HG03039 (cell line): Measurements from ENCODE around the gene BRCA1.
A peak's percentile ranks its signal among the peaks of the same experiment; 100 is the strongest.
"Not testable (repeated sequence)": the region's sequence is repeated elsewhere in the genome, so short reads cannot be mapped to it uniquely, and the experiment has no call there.

Source experiments
- ATAC-seq: cut with Tn5 transposase; IDR thresholded peaks from one replicate; pipeline ENCODE4 v1.9.1; 2021; ENCODE audit warnings: mild to moderate bottlenecking, moderate library complexity; ENCODE audit not compliant: unreplicated experiment

Gene BRCA1

GRCh38 chr17:43006639-43007551 lies 118.3 kb downstream of the BRCA1 start, which contains the start of gene IFI35:
TSS of gene IFI35 (plus strand) at chr17:43006784. CDS start at chr17:43006948, 164 bp downstream.
- peak; percentile 82 for ATAC-seq

- no peak for ATAC-seq
Observed at GRCh38 chr17:43003542-43004172, 121.5 kb downstream of the BRCA1 start.

GRCh38 chr17:43000894-43001293 lies 124.3 kb downstream of the BRCA1 start:
- not testable (repeated sequence) for ATAC-seq

GRCh38 chr17:42999003-42999525 lies 126.1 kb downstream of the BRCA1 start:
- ATAC-seq: no peak

- peak; percentile 87 for ATAC-seq
Observed at GRCh38 chr17:42997984-42998938, 126.9 kb downstream of the BRCA1 start, which contains the start of gene RPL27. TSS of gene RPL27 (plus strand) at chr17:42998419. CDS start at chr17:42998751, 332 bp downstream.

GRCh38 chr17:42997390-42997983 lies 127.7 kb downstream of the BRCA1 start:
- no peak for ATAC-seq
